Stimulated activated CD4-positive, alpha-beta T cell treated with anti-CD3 and anti-CD28 coated beads, TNF-alpha, amount 100 ng/mL, for 24 hours (primary cell): ENCODE results near the gene DNASE1L1.

ENCODE experiments used
- DNase-seq, 3 experiments: peaks; one replicate each; pipeline ENCODE4 v3.0.0-alpha.2; 2020; ENCODE audit warnings: low read depth in 3 of 3

DNASE1L1 gene

GRCh38 chrX:154436983-154437752 is 28.1 kb upstream of the DNASE1L1 start, which contains the start of gene GDI1:
Gene GDI1 (plus strand): TSS chrX:154437154. CDS start chrX:154437255, 101 bp downstream.
- DNase-seq: peak in 1 of 3 experiments; percentile 51

- peak in 1 of 3 experiments; percentile 36 for DNase-seq
Measured at GRCh38 chrX:154436374-154436982, 27.4 kb upstream of the DNASE1L1 start.

DNA sequence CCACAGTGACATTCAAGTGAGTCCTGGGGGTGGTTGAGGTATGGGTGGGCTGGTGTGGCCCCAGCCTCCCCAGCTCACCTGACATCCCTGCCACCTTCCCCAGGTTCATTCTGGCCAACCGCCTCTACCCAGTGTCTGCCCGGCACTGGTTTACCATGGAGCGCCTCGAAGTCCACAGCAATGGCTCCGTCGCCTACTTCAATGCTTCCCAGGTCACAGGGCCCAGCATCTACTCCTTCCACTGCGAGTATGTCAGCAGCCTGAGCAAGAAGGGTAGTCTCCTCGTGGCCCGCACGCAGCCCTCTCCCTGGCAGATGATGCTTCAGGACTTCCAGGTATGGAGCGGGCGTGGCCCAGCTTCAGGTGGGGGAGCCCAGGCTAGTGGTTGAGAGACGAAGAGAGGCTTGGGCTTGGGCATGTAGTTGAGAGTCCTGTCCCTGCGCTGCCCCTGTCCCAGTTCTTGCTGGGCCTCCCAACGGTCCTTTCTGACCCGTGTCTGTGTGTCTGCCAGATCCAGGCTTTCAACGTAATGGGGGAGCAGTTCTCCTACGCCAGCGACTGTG is 26.2 kb upstream of the DNASE1L1 start:
- no peak for DNase-seq

GRCh38 chrX:154434394-154435168 is 25.5 kb upstream of the DNASE1L1 start:
- no peak for DNase-seq

GRCh38 chrX:154433605-154434004 is 24.6 kb upstream of the DNASE1L1 start:
- DNase-seq: no peak

DNA sequence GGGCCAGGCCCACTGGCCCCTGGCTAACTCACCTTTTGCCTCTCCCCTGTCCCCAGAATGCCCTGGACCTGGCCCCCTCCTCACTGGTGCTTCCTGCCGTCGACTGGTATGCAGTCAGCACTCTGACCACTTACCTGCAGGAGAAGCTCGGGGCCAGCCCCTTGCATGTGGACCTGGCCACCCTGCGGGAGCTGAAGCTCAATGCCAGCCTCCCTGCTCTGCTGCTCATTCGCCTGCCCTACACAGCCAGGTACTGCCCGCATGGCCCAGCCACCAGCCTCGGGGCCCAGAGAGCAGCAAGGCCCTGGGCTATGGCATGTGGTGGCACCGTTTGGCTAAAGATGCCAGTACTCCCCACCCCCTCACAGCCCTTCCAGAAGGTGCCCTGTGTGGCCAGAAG is 23.2 kb upstream of the DNASE1L1 start:
- no peak for DNase-seq

DNA sequence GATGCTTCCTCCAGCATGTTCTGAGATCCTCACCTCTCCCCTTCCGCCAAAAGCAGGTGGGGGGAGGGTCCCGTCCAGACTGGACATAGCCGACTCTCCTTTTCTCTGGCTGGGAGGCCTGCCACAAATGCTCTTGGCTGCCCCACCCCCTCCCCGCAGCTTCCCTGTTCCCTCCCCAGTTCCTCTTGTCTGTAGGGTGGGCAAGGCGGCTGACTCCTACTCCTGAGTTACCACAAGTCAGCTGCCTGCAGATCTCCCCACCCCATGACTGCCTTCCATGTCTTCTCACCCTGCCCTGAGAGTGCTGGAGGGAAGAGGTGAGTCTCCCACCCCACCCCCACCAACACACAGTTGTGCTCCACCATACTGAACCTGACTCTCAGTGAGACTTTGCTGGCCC is 22.3 kb upstream of the DNASE1L1 start:
- no peak for DNase-seq

DNA sequence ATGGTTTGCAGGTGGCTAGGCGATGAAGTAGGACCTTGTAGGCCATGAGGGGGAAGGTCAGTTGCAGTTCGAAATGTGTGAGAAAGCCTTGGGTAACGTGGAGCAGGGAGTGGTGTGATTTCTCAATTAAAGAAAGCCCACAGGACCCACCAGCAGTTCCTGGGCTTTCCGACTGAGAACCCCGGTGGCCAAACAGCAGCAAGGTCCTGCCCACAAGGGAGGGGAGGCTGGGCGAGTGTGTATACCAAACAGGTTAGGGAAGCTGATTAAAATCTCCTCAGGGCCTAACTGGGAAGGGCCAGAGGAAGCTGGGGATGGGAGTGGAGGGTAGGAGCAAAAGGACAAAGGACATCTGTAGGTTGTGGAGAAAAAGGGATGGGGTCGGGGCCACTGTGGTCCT is 21.9 kb upstream of the DNASE1L1 start:
- no peak for DNase-seq

DNA sequence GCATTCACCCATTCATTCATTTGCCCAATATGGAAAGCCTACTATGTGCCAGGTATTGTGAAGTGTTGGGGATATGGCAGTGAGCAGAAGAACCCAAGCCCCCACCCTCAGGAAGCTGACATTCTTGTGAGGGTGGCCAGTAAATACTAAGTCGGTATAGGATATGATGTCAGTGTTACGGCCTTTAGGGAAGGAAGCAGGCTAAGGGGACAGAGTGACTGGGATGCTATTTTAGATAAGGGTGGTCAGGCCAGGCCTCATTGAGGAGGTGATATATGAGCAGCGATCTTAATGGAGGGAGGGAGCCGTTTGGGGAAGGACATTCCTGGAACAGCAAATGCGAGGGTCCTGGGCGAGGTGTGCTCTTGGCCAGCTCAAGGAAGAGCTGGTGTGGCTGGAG is 21.4 kb upstream of the DNASE1L1 start:
- no peak for DNase-seq

DNA sequence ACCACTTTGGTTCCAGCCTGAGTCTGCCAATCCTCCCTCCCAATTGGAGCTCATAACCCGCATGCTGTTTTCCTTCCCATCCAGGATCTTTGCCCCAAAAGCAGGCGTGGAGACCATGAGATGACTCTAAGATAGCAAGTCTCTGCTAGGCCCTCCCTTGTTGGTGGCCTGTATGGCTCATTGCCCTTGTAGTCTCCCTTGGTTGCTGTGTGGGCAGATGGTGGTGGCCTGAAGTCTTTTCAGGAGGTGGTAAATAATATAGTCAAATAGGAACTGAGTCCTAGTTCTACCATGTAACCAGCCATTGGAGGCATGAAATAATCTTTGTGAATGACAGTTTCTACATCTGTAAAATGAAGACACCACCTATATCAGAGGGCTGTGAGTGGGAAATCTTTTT is 20.7 kb upstream of the DNASE1L1 start:
- no peak for DNase-seq

DNA sequence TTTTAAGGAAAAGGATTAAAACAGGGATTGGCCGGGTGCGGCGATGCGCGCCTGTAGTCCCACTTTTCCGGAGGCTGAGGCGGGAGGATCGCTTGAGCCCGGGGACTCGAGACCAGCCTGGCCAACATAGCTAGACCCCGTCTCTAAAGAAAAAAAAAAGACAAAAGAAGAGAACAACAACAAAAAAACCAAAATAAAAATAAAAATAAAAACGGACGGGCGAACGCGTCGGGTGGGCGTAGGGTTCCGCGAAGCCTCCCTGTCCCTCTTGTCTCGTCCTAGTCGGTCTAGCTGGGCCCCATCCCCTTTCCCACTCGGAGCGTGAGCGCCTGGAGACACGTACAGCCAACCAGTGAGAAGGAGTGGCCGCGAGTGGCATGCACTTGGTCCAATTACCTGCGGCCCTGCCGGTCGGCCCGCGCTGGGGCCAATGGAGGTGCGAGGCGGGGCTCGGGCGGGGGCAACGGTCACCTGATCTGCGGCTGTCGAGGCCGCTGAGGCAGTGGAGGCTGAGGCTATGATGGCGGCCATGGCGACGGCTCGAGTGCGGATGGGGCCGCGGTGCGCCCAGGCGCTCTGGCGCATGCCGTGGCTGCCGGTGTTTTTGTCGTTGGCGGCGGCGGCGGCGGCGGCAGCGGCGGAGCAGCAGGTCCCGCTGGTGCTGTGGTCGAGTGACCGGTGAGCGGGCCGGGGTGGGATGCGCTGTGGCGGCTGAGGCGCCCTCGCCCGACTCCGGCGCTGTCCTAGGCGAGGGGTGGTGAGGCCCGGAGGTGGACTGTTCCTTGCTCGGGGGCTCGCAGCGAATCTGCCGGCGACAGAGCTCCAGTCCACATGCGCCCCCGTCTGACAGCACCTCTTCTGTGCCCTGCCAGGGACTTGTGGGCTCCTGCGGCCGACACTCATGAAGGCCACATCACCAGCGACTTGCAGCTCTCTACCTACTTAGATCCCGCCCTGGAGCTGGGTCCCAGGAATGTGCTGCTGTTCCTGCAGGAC is 19.4 kb upstream of the DNASE1L1 start, which contains the start of gene ATP6AP1:
Gene ATP6AP1 (plus strand): TSS at position 502 of the 996 bp plus-strand sequence. CDS start 16 bp downstream, at position 518.
- peak; percentile 69 to 89 (median 73) for DNase-seq

DNA sequence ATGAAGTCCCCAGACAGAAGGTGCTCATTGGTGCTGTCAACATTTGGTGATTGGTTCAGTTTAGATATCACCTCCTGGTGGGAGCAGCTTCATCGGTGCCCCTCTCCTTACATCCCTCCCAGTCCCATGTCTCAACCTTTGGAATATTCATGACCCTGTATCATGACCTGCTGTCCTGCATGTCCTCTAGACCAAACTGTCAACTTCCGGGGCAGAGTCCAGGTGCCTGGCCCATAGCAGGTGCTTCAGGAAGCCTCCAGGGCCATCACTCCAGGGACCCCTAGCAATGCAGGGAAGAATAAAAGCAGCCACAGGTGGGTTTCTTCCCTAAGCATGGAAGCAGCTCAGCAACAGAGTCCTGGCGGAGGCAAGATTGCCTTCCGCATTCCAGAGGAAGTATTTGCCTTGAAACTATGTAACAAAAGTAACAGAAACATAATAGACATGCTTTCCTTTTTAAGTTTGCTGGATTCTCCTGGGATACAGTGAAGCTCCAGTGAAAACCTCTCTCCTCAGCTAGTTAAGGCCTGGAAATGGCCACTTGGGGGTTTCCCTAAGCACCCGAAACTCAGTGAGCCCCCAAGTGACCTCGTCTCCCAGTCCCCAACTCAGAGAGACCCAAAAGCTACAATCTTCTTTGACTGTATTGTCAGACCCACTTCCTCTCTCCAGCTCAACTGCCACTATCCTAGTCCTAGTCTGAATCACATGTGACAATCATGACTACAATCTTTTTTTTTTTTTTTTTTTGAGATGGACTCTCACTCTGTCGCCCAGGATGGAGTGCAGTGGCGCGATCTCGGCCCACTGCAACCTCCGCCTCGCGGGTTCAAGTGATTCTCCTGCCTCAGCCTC is 18.1 kb upstream of the DNASE1L1 start:
- DNase-seq: no peak

DNA sequence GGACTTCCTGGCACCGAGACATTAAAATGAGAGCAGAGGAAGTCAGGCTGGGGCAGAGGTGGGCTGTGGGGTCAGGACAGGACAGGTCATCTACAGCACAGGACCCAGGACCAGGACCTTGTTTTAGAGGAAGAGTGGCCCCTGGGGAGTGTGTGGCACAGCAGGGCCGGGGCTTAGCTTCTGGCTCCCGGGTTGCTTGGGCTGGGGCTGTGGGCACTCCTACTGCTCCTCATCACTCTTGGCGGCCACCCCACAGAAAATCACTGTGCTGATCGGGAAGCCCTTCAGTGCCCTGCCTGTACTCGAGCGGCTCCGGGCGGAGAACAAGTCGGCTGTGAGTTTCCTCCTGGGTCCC is 11.3 kb upstream of the DNASE1L1 start:
- no peak for DNase-seq

DNA sequence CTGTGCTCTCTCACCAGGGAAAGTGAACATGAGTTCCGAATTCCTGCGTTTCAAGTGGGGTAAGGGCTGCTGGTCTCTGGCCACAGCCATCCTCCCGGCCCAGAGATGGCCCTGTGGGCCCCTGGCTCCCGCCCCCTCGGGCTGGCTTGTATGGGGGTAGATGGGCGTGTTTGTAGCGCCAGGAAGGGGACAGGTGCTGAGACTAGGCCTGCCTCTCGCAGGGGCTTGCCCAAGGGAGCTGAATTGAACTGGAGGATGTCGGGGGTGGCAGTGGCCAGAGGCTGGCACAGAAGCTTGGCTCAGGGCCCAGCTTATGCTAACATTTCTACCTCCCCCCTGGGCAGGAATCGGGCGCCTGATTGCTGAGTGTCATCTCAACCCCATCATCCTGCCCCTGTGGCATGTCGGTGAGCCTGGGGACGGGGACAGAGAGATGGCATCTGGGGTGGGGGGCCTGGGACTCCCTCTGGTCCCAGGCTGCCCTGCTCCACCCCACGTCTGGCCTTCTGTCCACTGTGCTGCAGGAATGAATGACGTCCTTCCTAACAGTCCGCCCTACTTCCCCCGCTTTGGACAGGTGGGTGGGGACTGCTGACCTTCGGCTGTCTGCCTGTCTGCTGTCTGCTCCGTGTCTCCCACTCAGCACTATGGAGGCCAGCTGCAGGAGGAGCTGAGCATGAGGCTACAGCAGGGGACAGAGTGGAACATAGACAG is 10.8 kb upstream of the DNASE1L1 start:
- no peak for DNase-seq

GRCh38 chrX:154419189-154419588 is 10.1 kb upstream of the DNASE1L1 start:
- no peak for DNase-seq

DNA sequence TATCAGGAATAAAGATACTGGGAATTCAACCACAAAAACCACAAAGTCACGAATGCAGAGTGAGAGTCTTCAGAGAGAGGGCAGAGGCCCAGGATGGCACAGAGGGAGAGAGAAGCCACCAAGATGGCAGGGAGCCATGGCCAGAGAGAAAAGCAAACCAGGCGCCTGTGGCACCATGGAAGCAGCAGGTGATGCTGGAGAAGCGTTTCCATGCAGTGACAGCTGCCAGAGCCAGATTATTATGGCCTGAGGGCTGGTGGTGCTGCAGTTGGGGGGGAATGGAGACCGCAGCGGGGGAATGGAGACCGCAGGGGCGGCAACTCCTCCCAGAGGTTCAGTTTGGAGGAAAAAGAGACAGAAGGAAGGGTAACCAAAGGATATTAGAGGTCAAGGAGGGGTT is 8.1 kb upstream of the DNASE1L1 start:
- DNase-seq: no peak

DNA sequence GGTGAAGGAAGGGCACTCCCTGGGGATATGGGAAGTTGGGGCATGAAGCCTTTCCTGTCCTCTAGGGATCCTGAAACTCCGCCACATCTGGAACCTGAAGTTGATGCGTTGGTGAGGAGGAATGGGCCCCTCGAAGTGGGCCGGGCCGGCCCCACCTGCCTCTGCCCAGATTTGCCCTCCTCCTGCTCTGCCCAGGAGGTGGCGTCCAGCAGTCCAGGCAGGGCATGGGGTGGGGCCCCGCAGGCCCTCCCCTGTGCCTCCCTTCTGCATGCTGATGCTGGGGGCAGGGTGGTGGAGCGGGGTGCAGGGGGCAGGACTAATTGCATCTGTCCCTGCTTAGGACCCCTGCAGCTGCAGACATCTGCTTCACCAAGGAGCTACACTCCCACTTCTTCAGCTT is 4.1 kb upstream of the DNASE1L1 start:
- no peak for DNase-seq

DNA sequence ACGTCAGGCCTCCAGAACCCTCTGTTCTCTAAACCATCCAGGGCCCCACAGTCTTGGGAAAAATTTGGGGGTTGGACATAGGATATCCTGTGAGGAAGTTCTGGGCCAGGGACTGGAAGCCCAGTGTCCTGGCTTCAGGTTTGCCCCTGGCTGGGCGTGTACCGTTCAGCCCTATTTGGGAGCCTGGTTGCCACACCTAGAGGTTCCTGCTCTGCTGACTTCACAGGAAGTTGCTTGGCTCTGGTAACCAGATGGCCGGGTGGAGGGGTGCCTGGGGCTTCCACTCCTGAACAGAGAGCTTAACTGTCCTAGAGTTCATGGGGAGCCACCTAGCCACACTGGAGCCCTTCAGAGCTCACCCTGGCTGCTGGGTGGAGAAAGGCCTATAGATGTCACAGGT is 3.4 kb upstream of the DNASE1L1 start:
- DNase-seq: no peak

GRCh38 chrX:154411981-154412340 is 2.9 kb upstream of the DNASE1L1 start:
- DNase-seq: peak in 1 of 3 experiments; percentile 65
